GM19099 (cell line): ENCODE data around the gene PRC1.
A peak's percentile ranks its signal among the peaks of the same experiment; 100 is the strongest.

Experiments used
- POLR2A ChIP-seq: IDR thresholded peaks from 3 replicates; pipeline ENCODE4 v1.6.1; 2011; ENCODE audit warnings: low read depth; ENCODE audit not compliant: insufficient read length; ENCODE audit errors: extremely low read depth

Gene PRC1

DNA sequence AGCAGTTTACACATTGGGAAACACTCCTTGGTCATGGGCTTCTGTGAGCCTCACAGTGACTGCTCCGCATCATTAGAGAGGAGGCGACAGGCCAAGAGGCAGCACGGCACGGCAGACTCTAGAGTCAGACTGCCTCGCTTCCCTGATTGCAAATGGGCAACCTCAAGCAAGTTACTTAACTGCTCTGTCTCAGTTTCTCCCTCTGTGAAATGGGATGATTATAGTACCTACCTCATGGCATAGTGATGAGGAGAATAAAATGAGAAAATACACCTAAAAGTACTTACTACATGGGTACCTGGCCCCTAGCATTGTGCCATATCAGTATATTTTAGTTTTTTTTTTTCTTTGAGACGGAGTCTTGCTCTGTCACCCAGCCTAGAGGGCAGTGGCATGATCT lies 43.7 kb downstream of the PRC1 start:
- TF ChIP-seq POLR2A, result no peak

DNA sequence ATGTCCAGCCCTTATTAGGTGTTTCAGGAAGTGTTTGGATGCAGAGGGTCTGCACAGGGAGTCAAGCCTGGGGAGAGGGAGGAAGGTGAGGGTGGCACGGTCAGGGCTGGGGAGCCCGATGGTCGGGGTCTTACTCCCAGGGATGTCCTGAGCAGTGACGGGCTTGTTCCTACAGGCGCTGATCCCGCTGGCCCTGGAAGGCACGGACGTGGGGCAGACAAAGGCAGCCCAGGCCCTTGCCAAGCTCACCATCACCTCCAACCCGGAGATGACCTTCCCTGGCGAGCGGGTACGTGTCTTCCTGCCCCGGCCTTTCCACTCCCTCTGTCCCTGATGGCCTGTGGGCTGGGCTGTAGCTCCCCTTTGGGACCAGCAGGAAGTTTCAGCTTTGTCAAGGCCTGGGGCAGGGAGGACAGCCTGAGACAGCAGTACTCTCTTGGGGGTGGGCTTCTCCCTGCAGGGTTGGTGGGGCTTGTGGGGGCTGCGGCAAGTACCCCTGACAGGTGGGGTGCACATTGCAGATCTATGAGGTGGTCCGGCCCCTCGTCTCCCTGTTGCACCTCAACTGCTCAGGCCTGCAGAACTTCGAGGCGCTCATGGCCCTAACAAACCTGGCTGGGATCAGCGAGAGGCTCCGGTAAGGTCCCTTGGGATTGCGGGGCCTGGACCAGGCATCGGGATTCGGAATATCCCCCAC lies 44.2 kb downstream of the PRC1 start:
- no peak for TF ChIP-seq POLR2A

- no peak for TF ChIP-seq POLR2A
Measured at GRCh38 chr15:90948506-90948905, 45.8 kb downstream of the PRC1 start.

DNA sequence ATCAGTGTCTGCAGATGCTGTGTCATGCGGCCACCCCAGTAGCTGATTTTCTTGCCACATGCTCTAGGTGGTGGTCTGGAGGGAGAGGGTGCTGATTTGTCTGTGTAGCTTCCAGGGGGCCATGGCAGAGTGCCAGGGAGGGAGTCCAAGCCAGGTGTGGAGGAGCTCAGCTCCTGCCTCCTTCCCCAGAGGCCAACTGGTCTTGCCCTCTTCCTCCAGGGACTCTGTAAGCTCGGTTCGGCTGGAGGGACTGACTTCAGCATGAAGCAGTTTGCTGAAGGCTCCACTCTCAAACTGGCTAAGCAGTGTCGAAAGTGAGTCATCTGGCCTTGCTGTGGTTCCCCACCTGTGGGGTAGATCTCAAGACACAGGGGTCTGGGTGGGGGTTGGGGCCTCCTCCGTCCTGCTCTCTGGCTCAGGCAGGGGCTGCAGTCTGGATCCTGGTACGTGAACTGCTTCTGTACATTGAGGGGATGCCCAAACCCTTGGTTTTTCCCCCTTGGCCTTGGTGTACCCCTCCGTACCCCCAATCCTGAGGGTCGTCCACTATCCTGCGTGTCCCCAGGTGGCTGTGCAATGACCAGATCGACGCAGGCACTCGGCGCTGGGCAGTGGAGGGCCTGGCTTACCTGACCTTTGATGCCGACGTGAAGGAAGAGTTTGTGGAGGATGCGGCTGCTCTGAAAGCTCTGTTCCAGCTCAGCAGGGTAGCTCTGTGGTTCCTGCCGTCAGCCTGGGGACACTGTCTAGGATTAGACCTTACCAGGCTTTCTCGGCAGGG lies 46.6 kb downstream of the PRC1 start:
- TF ChIP-seq POLR2A, result no peak

- no peak for TF ChIP-seq POLR2A
Measured at GRCh38 chr15:90946941-90947576, 47.3 kb downstream of the PRC1 start.

DNA sequence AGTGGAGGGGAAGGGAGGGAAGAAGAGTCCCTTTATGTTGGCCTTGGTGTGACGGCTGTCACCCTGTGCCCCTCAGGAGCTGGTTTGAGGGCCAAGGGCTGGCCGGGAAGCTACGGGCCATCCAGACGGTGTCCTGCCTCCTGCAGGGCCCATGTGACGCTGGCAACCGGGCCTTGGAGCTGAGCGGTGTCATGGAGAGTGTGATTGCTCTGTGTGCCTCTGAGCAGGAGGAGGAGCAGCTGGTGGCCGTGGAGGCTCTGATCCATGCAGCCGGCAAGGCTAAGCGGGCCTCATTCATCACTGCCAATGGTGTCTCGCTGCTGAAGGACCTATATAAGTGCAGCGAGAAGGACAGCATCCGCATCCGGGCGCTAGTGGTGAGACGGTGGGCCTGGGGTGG lies 47.8 kb downstream of the PRC1 start:
- no peak for TF ChIP-seq POLR2A

GRCh38 chr15:90945091-90945490 lies 49.2 kb downstream of the PRC1 start:
- TF ChIP-seq POLR2A, result no peak

- TF ChIP-seq POLR2A, result no peak
Measured at GRCh38 chr15:90942354-90943120, 51.8 kb downstream of the PRC1 start.

- no peak for TF ChIP-seq POLR2A
Measured at GRCh38 chr15:90941038-90941437, 53.3 kb downstream of the PRC1 start.

- no peak for TF ChIP-seq POLR2A
Measured at GRCh38 chr15:90939756-90940155, 54.6 kb downstream of the PRC1 start.

DNA sequence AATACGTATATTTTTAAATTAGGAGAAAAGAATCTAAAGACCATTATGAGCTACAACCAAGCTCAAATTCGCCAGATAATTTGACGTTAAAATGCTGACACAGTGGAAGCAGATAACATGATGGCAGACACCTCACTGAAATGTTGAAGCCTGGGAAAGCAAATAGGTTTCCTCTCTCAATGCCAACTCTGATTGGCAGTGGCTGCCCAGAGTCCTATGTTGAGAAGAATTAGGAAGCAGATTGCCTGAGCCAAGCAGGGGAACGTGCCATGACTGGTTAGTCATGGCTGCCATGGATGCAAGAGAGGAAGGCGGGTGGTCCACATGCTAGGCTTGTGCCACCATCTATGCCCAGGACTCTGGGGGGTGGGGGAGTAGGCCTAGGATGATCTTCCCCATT lies 56.1 kb downstream of the PRC1 start:
- no peak for TF ChIP-seq POLR2A

DNA sequence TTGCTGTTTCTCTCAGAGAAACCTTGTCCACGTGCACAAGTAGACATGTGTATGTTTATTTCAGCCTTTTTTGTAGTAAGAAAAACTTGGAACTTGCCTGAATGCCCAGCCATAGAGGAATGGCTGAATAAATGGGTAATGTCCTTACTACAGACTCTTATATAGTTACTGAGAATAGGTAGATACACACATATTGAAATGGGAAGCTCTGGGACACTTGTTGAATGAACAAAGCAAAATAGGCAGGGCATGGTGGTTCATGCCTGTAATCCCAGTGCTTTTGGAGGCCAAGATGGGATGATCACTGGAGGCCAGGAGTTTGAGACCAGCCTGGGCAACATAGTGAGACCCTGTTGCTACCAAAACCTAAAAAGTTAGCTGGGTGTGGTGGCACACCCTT lies 57.5 kb downstream of the PRC1 start:
- no peak for TF ChIP-seq POLR2A

DNA sequence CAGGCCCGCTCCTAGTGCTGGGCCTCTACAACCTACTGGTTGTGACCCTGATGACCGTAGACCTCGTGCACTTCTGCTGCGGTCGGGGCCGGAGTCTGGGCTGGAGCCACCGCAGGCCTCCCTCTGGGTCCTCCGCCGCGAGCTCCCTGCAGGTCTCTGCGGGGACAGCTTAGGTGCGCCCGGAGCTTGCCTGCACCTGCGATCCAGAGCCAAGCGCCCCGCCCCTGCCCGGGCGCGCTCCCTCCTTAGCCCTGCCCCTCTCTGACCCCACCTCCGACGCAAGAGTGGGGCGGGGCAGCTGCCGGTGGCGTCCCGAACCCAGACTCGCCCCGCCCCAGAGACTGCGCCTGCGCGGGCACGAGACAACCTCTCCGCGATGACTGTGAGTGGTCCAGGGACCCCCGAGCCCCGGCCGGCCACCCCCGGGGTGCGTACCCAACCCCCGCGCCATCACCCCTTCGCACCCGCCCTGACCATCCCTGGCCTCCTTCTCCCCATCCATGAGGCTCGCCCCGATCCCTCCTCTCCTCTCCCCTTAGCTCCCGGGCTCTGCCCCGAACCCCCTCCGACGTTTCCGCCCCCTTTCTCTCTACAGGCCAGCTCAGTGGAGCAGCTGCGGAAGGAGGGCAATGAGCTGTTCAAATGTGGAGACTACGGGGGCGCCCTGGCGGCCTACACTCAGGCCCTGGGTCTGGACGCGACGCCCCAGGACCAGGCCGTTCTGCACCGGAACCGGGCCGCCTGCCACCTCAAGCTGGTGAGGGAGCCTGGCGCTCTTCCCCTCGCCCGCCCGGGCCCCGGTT lies 59.2 kb downstream of the PRC1 start, which contains the start of gene UNC45A:
Gene UNC45A, plus strand, starts transcription at position 337 of the 803 bp plus-strand sequence. Its CDS starts 40 bp downstream, at position 377.
- peak; percentile 55 for TF ChIP-seq POLR2A

- no peak for TF ChIP-seq POLR2A
Measured at GRCh38 chr15:90934256-90934948, 59.9 kb downstream of the PRC1 start.
